ENCODE results near the gene CPN2. TPM values are rescaled to one million over a fixed set of nuclear protein-coding genes. Genes with fewer than 3 reads are reported as not detected.

The CPN2 gene
- total and polyA plus RNA-seq, 10 of the 15 experiments (the other 5 are each of a cell fraction or from before 2014, with no cell fraction given), result not detected

DNA sequence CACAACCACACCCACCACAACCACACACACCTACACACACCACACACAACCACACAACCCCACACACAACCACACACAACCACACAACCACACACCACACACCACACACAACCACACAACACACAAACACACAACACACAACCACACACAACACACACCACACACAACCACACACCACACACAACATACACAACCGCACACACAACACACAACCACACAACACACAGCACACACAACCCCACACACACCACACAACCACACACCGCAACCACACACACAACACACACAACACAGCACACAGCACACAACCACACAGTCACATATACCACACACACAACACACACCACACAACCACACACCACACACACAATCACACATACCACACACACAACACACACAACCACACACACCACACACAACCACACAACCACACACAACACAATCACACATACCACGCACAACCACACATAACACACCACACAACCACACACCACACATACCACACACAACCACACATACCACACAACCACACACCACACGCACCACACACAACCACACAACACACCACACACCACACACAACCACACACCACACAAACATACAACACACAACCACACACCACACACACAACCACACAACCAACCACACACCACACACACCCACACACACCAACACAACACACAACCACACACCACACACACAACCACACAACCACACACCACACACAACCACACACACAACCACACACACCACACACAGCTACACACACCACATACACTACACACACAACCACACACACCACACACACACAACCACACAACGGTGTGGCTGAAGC is 23.7 kb downstream of the CPN2 start:
- in situ Hi-C loops (cut with MboI) (no loop called here), intact Hi-C loops (cut with micrococcal nuclease; ENCODE audit: unreplicated experiment) (no loop called here)
- BruUV-seq (replicated peaks), result no TSS peak
- Histone ChIP-seq H3K36me3 (ENCODE audit: control insufficient read depth in 2 of 2, insufficient read depth in 2 of 2, low read length in 1 of 2) (no peaks in the 10 kb centered on the region), H3K79me2 (ENCODE audit: control insufficient read depth, insufficient read depth, low read length) (no peaks in the 10 kb centered on the region), H3K9ac (ENCODE audit: control insufficient read depth, insufficient read depth, low read length) (no peak overlapping the region), H4K20me1 (ENCODE audit: control insufficient read depth, insufficient read depth) (no peaks in the 10 kb centered on the region), H3K9me3 (replicated peaks; ENCODE audit: control insufficient read depth, insufficient read depth, low read length) (peaks cover 3% of the 10 kb centered on the region; the same call in 2 of the 3 replicates), H3K27me3 (replicated peaks in 1 of 2; ENCODE audit: control insufficient read depth in 2 of 2, insufficient read depth in 2 of 2, low read length in 1 of 2) (no peaks in the 10 kb centered on the region; a peak in 1 of 4 replicates), H3K27ac (ENCODE audit: control insufficient read depth, insufficient read depth) (no peak overlapping the region), H3K4me3 (no peak overlapping the region), H3K4me2 (ENCODE audit: control insufficient read depth, insufficient read depth) (no peak overlapping the region), H2AFZ (ENCODE audit: control insufficient read depth, low read depth, low read length) (no peak overlapping the region), H3K4me1 (ENCODE audit: control insufficient read depth, insufficient read depth, low read length) (peaks cover 3% of the 10 kb centered on the region; the same call in 1 of the 2 replicates)
- no peak for ATAC-seq
- 76% methylated on average over 5 of the region's 5 CpGs for WGBS (ENCODE audit: insufficient coverage, insufficient replicate concordance, low lambda C conversion rate, missing lambda C conversion rate)
- ChIA-PET RAD21 (ENCODE audit: unreplicated experiment) (interaction anchor here (0.6 kb wide), 1 partner anchor 15 kb away, joined by 3 read pairs; no protein-coding TSS in a partner anchor), POLR2A (no interaction called here), CTCF (interaction anchor here (1.3 kb wide), 1 partner anchor 15 kb away, joined by 3 read pairs; no protein-coding TSS in a partner anchor), SMC1A (ENCODE audit: uncharacterized antibody, unreplicated experiment) (no interaction called here)
- no peak for DNase-seq (ENCODE audit: low read depth, low spot score)
- TF ChIP-seq, protein P1, sequence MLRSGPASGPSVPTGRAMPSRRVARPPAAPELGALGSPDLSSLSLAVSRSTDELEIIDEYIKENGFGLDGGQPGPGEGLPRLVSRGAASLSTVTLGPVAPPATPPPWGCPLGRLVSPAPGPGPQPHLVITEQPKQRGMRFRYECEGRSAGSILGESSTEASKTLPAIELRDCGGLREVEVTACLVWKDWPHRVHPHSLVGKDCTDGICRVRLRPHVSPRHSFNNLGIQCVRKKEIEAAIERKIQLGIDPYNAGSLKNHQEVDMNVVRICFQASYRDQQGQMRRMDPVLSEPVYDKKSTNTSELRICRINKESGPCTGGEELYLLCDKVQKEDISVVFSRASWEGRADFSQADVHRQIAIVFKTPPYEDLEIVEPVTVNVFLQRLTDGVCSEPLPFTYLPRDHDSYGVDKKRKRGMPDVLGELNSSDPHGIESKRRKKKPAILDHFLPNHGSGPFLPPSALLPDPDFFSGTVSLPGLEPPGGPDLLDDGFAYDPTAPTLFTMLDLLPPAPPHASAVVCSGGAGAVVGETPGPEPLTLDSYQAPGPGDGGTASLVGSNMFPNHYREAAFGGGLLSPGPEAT (IDR thresholded peaks at IDR 0.05; ENCODE audit: low read depth), result 0 out of 2 replicates have a peak, but pooled peaks have one; percentile 38
- TF ChIP-seq, protein P2, sequence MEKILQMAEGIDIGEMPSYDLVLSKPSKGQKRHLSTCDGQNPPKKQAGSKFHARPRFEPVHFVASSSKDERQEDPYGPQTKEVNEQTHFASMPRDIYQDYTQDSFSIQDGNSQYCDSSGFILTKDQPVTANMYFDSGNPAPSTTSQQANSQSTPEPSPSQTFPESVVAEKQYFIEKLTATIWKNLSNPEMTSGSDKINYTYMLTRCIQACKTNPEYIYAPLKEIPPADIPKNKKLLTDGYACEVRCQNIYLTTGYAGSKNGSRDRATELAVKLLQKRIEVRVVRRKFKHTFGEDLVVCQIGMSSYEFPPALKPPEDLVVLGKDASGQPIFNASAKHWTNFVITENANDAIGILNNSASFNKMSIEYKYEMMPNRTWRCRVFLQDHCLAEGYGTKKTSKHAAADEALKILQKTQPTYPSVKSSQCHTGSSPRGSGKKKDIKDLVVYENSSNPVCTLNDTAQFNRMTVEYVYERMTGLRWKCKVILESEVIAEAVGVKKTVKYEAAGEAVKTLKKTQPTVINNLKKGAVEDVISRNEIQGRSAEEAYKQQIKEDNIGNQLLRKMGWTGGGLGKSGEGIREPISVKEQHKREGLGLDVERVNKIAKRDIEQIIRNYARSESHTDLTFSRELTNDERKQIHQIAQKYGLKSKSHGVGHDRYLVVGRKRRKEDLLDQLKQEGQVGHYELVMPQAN (conservative IDR thresholded peaks at IDR 0.05), result no peak
- peak; percentile 17; the same call in 1 of the 2 replicates for TF ChIP-seq NBN (IDR thresholded peaks at IDR 0.05)
- peak; percentile 90; the same call in 1 of the 2 replicates for TF ChIP-seq CHD4 (IDR thresholded peaks at IDR 0.05)
- peak; percentile 72 for TF ChIP-seq HDAC6 (IDR thresholded peaks at IDR 0.05; ENCODE audit: unreplicated experiment)
- peak; percentile 33; the same call in 1 of the 2 replicates for TF ChIP-seq ZNF217 (IDR thresholded peaks at IDR 0.05)
- peak; percentile 46 for TF ChIP-seq RUNX3 (IDR thresholded peaks at IDR 0.05; ENCODE audit: low read length)
- TF ChIP-seq ETV6 (conservative IDR thresholded peaks at IDR 0.05 in 1 of 2, IDR thresholded peaks at IDR 0.05 in 1 of 2; ENCODE audit: borderline replicate concordance in 1 of 2, low read depth in 1 of 2), result no peak
- peak; percentile 81 for FAIRE-seq
